ENCODE measurements around the gene CDKN1C.
"Not testable (repeated sequence)": the region's sequence is repeated elsewhere in the genome, so short reads cannot be mapped to it uniquely, and the experiment has no call there.

The CDKN1C gene

GRCh38 chr11:2922655-2923054 is 37.1 kb upstream of the CDKN1C start:
- DNase-seq, result no peak

DNA sequence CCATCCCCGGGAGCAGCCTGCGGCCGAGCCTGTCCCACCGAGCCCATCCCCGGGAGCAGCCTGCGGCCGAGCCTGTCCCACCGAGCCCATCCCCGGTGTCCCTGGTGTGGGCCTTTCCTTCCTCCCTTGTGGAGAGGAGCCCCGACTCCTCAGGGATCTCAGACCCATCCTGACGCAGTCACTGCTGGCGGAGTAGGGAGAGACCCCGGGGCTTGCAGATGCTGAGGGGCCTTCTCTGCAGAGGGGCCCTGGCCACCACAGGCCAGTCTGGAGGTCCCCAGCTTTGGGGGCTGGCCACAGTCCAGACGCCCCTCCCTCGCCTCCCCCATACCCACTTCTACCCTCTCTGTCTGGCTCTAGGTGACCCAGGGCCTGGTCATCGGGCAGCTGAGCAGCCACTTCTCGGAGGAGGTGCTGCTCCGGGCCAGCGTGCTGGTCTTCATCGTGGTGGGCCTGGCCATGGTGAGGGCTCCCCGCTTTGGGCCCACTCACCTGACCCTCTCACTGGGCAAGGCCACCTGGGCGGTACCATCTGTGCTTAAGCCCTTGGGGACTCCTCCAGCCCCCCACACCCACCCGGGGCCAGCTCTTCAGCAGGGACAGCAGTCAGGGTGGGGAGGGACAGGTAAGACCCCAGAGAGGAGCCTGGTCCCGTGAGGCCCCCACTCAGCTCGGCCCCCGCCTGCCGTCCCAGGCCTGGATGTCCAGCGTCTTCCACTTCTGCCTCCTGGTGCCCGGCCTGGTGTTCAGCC is 36.3 kb upstream of the CDKN1C start:
- DNase-seq, result no peak

DNA sequence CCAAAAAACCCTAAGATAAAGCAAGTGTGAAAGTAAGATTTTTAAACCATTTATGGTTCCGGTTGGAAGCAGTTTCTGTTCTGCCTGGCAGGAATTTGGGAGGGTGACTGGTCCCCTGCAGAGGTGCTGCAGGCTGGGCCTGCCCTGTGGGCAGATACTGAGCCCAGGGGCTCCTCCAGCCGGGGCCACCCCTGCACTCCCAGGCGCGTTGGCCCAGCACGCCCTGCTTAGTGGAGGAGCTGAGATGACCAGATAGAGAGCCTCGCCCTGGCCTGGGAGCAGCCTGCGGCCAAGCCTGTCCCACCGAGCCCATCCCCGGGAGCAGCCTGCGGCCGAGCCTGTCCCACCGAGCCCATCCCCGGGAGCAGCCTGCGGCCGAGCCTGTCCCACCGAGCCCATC is 35.7 kb upstream of the CDKN1C start:
- no peak for DNase-seq

DNA sequence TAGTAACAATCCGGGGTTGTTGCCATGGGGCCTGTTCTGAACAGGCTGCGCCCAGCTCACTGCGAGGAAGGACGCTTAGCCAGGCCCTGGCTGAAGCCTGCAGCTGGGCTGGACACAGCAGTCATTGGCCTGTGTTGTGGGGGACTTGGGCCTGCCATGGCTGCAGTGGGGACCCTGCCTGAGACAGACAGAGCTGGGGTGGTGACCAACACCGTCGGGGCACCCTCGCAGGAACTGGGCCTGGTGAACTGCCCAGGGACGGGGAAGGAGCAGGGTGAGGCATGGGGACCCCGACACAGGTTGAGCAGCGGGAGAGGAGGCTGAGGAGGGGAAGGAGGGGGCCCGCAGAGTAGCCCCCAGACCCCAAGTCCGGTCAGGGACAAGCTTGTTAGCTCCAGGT is 34.8 kb upstream of the CDKN1C start:
- no peak for DNase-seq

- DNase-seq, result no peak
Measured at GRCh38 chr11:2919837-2920236, 34.3 kb upstream of the CDKN1C start.

- DNase-seq, result no peak
Measured at GRCh38 chr11:2919188-2919587, 33.6 kb upstream of the CDKN1C start.

DNA sequence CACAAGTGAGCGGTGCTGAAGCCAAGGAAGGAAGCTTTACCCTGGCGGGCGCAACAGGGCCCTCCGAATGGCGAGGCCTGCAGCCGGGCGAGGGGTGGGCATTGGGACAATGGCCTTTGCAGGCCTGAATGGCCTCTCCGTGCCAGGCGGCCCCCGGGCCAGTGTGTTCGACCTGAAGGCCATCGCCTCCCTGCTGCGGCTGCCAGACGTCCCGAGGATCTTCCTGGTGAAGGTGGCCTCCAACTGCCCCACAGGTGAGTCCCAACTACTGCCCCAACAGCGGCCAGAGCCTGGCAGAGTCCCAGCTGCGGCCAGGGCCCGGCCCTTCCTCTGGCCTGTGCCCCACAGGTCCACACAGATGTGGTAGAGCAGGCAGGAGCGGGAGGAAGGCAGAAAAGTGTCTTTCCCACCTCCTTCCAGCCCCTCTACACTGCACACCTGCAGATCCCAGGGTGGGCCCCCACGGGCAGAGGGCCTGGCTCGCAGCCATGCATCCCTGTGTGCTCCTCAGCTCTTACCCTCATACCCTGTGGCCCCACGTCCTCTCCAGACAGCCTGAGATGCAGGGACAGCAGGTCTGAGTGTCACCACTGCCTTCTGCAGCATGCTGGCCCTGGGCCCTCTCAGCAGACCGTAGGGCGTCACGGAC is 32.4 kb upstream of the CDKN1C start:
- DNase-seq, result no peak

- DNase-seq, result no peak
Measured at GRCh38 chr11:2916892-2917645, 31.5 kb upstream of the CDKN1C start.

DNA sequence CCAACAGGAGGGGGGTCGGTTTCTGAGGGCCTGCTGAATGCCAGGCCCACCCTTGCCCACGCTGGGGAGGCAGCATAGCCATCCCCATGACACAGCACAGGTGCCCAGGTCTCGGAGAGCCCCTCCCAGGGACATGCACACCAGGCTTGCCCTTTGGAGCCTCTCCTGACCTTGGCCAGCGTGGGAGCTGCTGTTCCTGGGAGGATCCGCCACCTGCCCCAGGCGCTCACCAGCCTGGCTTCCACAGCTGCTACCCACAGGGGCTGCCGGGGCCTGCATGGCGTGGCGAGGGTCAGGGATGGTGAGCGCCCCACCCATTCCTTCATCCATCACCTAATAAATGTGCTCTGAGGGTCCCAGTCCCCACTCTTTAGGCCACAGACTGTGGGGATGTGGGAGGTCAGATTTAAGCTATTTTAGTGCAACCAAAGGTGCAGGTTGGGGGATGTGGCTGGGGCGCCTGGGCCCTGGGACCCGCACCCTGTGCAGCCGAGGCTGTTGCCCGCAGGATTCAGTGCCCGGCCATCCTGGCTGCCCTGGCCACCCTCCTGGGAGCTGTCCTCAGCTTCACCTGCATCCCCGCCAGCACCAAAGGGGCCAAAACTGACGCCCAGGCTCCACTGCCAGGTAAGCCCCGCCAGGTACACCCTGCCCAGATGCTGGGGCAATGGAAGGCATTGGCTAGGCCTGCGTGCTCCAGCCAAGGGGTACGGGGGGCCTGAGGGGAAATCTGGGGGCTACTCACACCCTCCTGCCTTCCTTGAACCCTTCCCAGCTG is 30.7 kb upstream of the CDKN1C start:
- DNase-seq, result no peak

DNA sequence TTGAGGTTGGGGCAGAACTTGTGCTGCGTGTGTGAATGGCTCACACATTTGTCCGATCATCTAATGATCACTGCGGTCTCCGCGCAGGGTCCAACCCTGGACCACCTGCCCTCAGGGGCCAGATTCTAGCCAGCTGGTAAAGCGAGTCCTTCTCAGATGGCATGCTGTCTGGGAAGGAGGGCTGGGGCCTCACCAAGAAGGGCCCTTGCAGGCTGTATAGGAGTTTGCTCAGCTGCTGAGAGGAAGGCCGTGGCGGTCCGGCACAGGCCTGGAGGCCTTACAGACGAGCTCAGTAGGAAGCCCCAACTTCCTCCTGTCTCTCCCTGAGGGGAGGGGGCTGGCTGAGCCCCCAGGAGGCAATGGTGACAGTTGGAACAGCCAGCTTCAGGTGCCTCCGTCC is 29.9 kb upstream of the CDKN1C start:
- no peak for DNase-seq

DNA sequence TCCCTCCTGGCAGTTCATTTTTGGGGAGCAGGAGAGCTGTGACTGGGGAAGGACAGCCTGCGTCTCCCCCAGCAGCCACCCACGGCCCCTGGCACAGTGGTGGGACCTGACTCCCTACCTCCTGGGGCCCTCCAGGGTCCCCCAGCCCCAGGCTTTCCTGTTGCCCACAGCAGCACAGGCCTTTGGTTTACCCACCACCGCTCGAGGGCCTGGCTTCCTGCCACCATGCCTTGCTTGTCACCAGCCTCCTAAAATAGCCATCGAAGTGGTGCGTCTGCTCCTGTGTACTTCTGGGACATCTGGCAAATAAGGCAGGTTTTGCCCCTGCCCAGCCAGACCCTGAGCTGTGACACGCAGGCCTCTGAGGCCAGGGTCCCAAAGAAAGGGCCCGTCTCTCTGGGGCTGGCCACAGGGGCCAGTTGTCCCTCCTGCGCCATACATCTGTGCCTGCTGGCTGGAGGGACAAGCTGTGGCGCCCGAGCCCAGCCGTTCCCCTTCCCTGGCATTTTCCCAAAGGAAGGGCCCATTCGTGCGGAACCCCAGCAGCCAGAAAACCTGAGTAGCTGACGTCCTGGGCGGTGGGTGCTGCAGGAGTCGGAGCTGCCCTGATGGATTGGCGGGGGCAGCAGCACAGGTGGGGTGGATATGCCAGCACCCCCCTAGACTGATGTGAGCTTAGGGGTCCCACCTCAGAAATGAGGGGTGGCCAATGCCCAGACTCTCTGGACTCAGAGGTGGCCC is 29.1 kb upstream of the CDKN1C start:
- no peak for DNase-seq

DNA sequence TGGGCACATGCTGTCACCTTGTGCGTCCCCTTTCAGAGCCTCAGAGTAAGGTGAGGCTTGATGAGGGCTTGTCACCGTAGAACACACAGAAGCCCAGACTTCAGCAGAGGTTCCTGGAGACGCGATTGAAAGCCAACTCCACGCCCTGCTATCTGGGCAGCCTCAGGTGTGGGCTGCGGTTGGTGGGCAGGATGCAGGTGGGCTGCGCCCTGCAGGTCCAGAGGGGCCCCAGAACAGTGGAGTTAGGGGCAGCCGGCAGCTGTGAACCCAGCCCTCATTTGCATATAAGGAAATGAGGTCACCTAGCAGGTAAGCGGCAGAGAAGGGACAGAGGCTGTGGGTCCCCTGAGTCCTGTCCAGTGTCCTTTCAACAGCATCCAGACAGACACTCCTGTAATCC is 28.2 kb upstream of the CDKN1C start:
- peak; percentile 49 to 73 for DNase-seq

GRCh38 chr11:2913019-2913431 is 27.4 kb upstream of the CDKN1C start:
- DNase-seq, result no peak

- peak in 1 of 2 experiments; percentile 67 for DNase-seq
Measured at GRCh38 chr11:2912498-2912897, 26.9 kb upstream of the CDKN1C start.

GRCh38 chr11:2911785-2912391 is 26.3 kb upstream of the CDKN1C start:
- no peak for DNase-seq

GRCh38 chr11:2911088-2911784 is 25.7 kb upstream of the CDKN1C start:
- DNase-seq, result no peak

DNA sequence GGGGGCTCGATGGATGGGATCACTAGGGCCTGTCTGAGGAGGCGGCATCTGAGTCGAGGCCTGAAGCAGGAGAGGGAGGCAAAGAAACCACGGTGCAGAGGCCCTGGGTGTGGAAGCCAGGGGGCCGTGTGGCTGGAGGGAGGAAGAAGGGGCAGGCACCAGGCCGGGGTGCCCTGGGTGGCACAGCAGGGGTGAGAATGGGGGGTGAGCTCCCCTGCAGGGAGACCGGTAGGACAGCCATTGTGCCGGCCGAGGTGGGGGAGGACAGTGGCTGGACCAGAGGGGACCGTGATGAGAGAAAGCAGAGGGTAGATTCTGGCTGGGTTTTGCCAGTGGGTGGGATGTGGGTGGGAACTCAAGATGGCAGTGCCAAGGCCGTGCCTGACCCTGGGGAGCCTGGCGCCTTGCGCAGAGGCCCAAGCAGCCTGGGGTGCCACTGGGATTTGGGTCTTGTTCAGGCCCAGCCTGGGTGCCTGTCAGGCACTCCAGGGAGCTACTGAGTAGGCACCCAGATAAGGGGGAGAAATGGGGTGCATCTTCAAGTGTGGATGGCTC is 24.9 kb upstream of the CDKN1C start:
- DNase-seq, result no peak

DNA sequence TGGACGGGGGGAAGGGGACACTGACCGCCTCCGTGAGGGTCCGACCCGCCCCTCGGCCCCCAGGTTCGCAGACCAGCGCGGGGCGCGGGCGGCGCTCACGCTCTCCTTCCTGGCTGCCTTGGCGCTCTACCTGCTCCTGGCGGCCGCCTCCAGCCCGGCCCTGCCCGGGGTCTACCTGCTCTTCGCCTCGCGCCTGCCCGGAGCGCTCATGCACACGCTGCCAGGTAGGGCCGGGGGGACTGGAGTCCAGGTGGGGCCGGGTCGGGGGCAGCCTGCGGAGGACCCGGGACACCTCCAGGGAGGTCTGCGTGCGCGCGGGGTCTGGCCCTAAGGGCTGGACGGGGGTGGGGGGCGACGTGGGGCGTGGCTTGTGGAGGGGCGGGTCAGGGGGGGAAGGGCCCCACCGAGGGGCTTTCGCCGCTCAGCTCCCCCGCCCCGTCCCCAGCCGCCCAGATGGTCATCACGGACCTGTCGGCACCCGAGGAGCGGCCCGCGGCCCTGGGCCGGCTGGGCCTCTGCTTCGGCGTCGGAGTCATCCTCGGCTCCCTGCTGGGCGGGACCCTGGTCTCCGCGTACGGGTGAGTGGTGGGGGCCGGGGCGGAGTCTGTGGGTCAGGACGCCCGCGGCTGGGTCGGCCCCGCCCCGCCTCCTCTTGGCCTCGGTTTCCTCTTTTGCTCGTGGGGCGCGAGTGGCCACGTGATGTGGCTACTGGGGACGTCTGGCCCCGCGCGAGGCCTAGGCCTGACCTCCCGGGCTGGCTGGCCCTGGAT is 23.7 kb upstream of the CDKN1C start:
- no peak for DNase-seq

DNA sequence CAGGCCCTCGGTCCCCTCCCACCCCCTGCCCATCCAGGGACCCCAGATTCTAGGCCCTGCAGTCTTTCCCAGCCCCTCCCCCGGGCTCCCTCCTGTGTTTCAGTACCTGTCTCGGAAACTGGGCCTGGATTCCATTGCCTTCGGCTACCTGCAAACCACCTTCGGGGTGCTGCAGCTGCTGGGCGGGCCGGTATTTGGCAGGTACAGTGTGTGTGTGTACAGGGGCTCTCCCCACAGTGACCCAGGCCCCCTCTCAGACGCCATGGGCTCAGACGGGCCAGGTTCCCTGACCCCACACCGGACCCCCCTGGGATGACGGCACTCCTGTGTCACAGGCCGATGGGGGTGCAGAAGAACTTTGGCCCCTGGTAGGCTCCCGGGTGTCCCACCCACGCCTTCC is 22.6 kb upstream of the CDKN1C start:
- DNase-seq, result no peak

- not testable (repeated sequence) for DNase-seq
Measured at GRCh38 chr11:2905299-2905698, 19.7 kb upstream of the CDKN1C start.

Data from NCI-H526 (cell line).